HepG2 (cell line): ENCODE results near the gene ZNF530. TPM values are rescaled to one million over a fixed set of nuclear protein-coding genes. Genes with fewer than 3 reads are reported as not detected.

Source experiments
- ATAC-seq: fragments of 200-7000 bp; cut with Tn5 transposase; 3 replicates; pipeline ENCODE4 v1.9.1; 2020; ENCODE audit warnings: mild to moderate bottlenecking, moderate library complexity
- BruUV-seq: library from RNA; stranded (reverse); fragments of 400-500 nt; replicated peaks from 2 replicates; lab custom pipeline; 2021; lab: Mats Ljungman, UMichigan
- CTCF ChIA-PET: fragments of 300-600 bp; formaldehyde crosslinking; extraction: SDS; loops from one replicate; lab custom pipeline; 2021; ENCODE audit warnings: low total read pairs, inconsistent platforms, low intra/inter-chr PET ratio; lab: Yijun Ruan, JAX
- POLR2A ChIA-PET: fragments of 350-600 bp; sonication (Branson Sonifier 250); formaldehyde crosslinking; loops from one replicate; lab custom pipeline; 2020; ENCODE audit warnings: antibody characterized with exemption, inconsistent platforms; lab: Yijun Ruan, JAX
- DNase-seq: peaks from one replicate; pipeline ENCODE4 v3.0.0-alpha.2; 2015; ENCODE audit warnings: low spot score
- FAIRE-seq: peaks from 3 replicates; lab custom pipeline; 2011; peaks lifted over from hg19 to GRCh38; lab: Jason Lieb, UNC
- H2AFZ ChIP-seq: one replicate; pipeline ENCODE4 v1.6.1; 2011; ENCODE audit warnings: low read length, inconsistent platforms
- H3K27ac ChIP-seq: fragments of 300-600 bp; 3 replicates; pipeline ENCODE4 v1.8.0; 2011; ENCODE audit warnings: mixed run types, mild to moderate bottlenecking, mixed read lengths, low read length, inconsistent platforms; ENCODE audit not compliant: insufficient read depth; ENCODE audit errors: extremely low read length
- H3K27me3 ChIP-seq, 2 experiments: fragments of 200-600 bp in 1 of 2; 2 replicates in 1 of 2; 3 replicates in 1 of 2; pipeline versions ENCODE4 v1.6.0 to v1.8.0; 2011; ENCODE audit warnings: low read length in 2 of 2, mild to moderate bottlenecking in 2 of 2, moderate library complexity in 2 of 2, inconsistent platforms in 1 of 2; ENCODE audit not compliant: insufficient read depth in 2 of 2, control insufficient read depth in 1 of 2
- H3K36me3 ChIP-seq, 2 experiments: fragments of 200-600 bp in 1 of 2; replicated peaks in 1 of 2; 2 replicates in 1 of 2; 3 replicates in 1 of 2; pipeline versions ENCODE4 v1.5.1 to v1.8.0; 2011; ENCODE audit warnings: low read length in 2 of 2, inconsistent platforms in 1 of 2; ENCODE audit not compliant: insufficient read depth in 2 of 2, control insufficient read depth in 1 of 2
- H3K4me1 ChIP-seq: 2 replicates; pipeline ENCODE4 v1.5.1; 2012; ENCODE audit warnings: low read length, inconsistent platforms; ENCODE audit not compliant: insufficient read depth
- H3K4me2 ChIP-seq: 2 replicates; pipeline ENCODE4 v1.6.0; 2011; ENCODE audit warnings: low read depth, low read length, inconsistent platforms
- H3K4me3 ChIP-seq, 3 experiments: fragments of 200-600 bp in 1 of 3; sonication (generic), shearing (Covaris generic) in 1 of 3; replicated peaks in 1 of 3; 2 replicates each; pipeline ENCODE4 v1.5.1; 2011 to 2016; ENCODE audit warnings: low read length in 3 of 3, inconsistent platforms in 2 of 3, low read depth in 2 of 3, mild to moderate bottlenecking in 2 of 3, control low read depth in 1 of 3, mixed read lengths in 1 of 3; ENCODE audit not compliant: insufficient read depth in 1 of 3
- H3K79me2 ChIP-seq: one replicate; pipeline ENCODE4 v1.6.1; 2011; ENCODE audit warnings: low read length, inconsistent platforms; ENCODE audit not compliant: insufficient read depth
- H3K9ac ChIP-seq: 2 replicates; pipeline ENCODE4 v1.6.0; 2011; ENCODE audit warnings: mild to moderate bottlenecking, low read depth, low read length, inconsistent platforms; ENCODE audit not compliant: insufficient read depth
- H3K9me3 ChIP-seq: 2 replicates; pipeline ENCODE4 v1.5.1; 2012; ENCODE audit warnings: mild to moderate bottlenecking, low read length
- H4K20me1 ChIP-seq: 2 replicates; pipeline ENCODE4 v1.6.0; 2011; ENCODE audit warnings: inconsistent platforms, mild to moderate bottlenecking, low read length, moderate library complexity; ENCODE audit not compliant: insufficient read depth
- CBX1 ChIP-seq: IDR thresholded peaks from one replicate; pipeline ENCODE4 v1.6.1; 2016; ENCODE audit warnings: antibody characterized with exemption, low read depth
- CHCHD3 ChIP-seq: sonication (generic); formaldehyde crosslinking; IDR thresholded peaks from 2 replicates; pipeline ENCODE4 v1.8.0; 2022; ENCODE audit warnings: mild to moderate bottlenecking, missing genetic modification reagents, moderate library complexity
- DR1 ChIP-seq: sonication (generic); formaldehyde crosslinking; IDR thresholded peaks from 2 replicates; pipeline ENCODE4 v1.8.0; 2021; ENCODE audit warnings: mild to moderate bottlenecking, missing genetic modification reagents, inconsistent platforms
- FIP1L1 ChIP-seq: fragments of 200-400 bp; formaldehyde crosslinking; IDR thresholded peaks from 2 replicates; pipeline ENCODE4 v1.6.1; 2018; ENCODE audit warnings: low read depth, mild to moderate bottlenecking, low read length, moderate library complexity, borderline replicate concordance; ENCODE audit not compliant: insufficient read depth
- KDM3A ChIP-seq: IDR thresholded peaks from 2 replicates; pipeline ENCODE4 v1.6.1; 2018; ENCODE audit warnings: low read depth, missing compliant biosample characterization
- MAFF ChIP-seq: IDR thresholded peaks from 2 replicates; pipeline ENCODE4 v1.6.1; 2011; ENCODE audit warnings: low read depth, low read length, improper control_type of control experiment
- MYNN ChIP-seq: sonication (generic); formaldehyde crosslinking; IDR thresholded peaks from 2 replicates; pipeline ENCODE4 v1.4.0; 2020; ENCODE audit warnings: mild to moderate bottlenecking, low read depth, missing genetic modification reagents
- PLSCR1 ChIP-seq: sonication (generic); formaldehyde crosslinking; IDR thresholded peaks from 2 replicates; pipeline ENCODE4 v1.5.0; 2020; ENCODE audit warnings: missing genetic modification reagents, mild to moderate bottlenecking, borderline replicate concordance
- PRDM15 ChIP-seq: sonication (generic); formaldehyde crosslinking; IDR thresholded peaks from 2 replicates; pipeline ENCODE4 v1.4.0; 2020; ENCODE audit warnings: missing genetic modification reagents
- SMC3 ChIP-seq: IDR thresholded peaks from 2 replicates; pipeline ENCODE4 v1.6.1; 2011; ENCODE audit warnings: low read length, improper control_type of control experiment
- SRSF9 ChIP-seq: fragments of 200-400 bp; formaldehyde crosslinking; IDR thresholded peaks from 2 replicates; pipeline ENCODE4 v1.6.1; 2018; ENCODE audit warnings: borderline replicate concordance, mild to moderate bottlenecking, low read depth, low read length; ENCODE audit not compliant: insufficient read depth, poor library complexity, severe bottlenecking
- TCF7L2 ChIP-seq: IDR thresholded peaks from 2 replicates; pipeline ENCODE4 v1.6.1; 2011; ENCODE audit warnings: mild to moderate bottlenecking, low read depth, low read length, moderate library complexity
- ZBTB37 ChIP-seq: sonication (generic); formaldehyde crosslinking; IDR thresholded peaks from 2 replicates; pipeline ENCODE4 v1.4.0; 2020; ENCODE audit warnings: mild to moderate bottlenecking, missing genetic modification reagents
- ZNF251 ChIP-seq: sonication (generic); formaldehyde crosslinking; IDR thresholded peaks from 2 replicates; pipeline ENCODE4 v1.9.0; 2021; ENCODE audit warnings: mild to moderate bottlenecking, missing genetic modification reagents
- ZNF253 ChIP-seq: sonication (generic); formaldehyde crosslinking; IDR thresholded peaks from 2 replicates; pipeline ENCODE4 v1.8.0; 2022; ENCODE audit warnings: mild to moderate bottlenecking, missing genetic modification reagents, borderline replicate concordance
- ZNF580 ChIP-seq: IDR thresholded peaks from 2 replicates; pipeline ENCODE4 v1.6.1; 2016; ENCODE audit warnings: low read depth, borderline replicate concordance
- ZSCAN30 ChIP-seq: sonication (generic); formaldehyde crosslinking; IDR thresholded peaks from 2 replicates; pipeline ENCODE4 v1.5.0; 2020; ENCODE audit warnings: mild to moderate bottlenecking, missing genetic modification reagents
- WGBS: methylation state at CpG from one replicate; pipeline ENCODE4 v1.1.6; 2017; ENCODE audit warnings: low lambda C conversion rate; 5-methylcytosine and 5-hydroxymethylcytosine counted together
- in situ Hi-C: cut with HindIII; loops from 2 replicates; pipeline ENCODE4 v1.10.0; 2017; ENCODE audit warnings: low pct_unique_long_range_greater_than_20kb; ENCODE audit not compliant: extremely low pct_ligation_motif_present
- intact Hi-C: fragments of 100-400 bp; cut with micrococcal nuclease; formaldehyde crosslinking; loops from one replicate; pipeline ENCODE4 v1.10.0; 2022; ENCODE audit not compliant: unreplicated experiment
- polyA plus RNA-seq, 8 experiments: library from polyadenylated mRNA; depleted of rRNA in 3 of 8; stranded (reverse) in 7 of 8; unstranded in 1 of 8; fragments of >200 nt; fragmentation: Illumina TruSeq in 4 of 8; extraction: Trizol in 4 of 8; gene quantifications; 2 replicates each; pipeline versions ENCODE4 v1.2.1 to v1.2.3, GENCODE V29; 2011 to 2016; ENCODE audit warnings: low read depth in 4 of 8, missing spikeins in 1 of 8, mixed read lengths in 1 of 8; ENCODE audit not compliant: insufficient read depth in 1 of 8
- total RNA-seq, 5 experiments: library from RNA; depleted of rRNA; stranded (reverse); fragments of >200 nt; fragmentation: Illumina TruSeq; extraction: Trizol; gene quantifications; 2 replicates each; pipeline ENCODE4 v1.2.3, GENCODE V29; 2016; ENCODE audit warnings: low read depth in 1 of 5

Gene ZNF530
- total and polyA plus RNA-seq, 2 of the 13 experiments (the other 11 are each of a cell fraction or from before 2014, with no cell fraction given) = 1.1 to 7.8 TPM

- no peaks in the 10 kb centered on the region for H3K36me3 ChIP-seq
- H3K9ac ChIP-seq = peak overlapping the region; percentile 71
- peak overlapping the region; percentile 78 for H3K4me2 ChIP-seq
- H3K4me1 ChIP-seq = peaks cover 43% of the 10 kb centered on the region
- no peaks in the 10 kb centered on the region for H4K20me1 ChIP-seq
- FAIRE-seq (peak; percentile 4), DNase-seq (no peak), ATAC-seq (peak; percentile 75)
- no peaks in the 10 kb centered on the region for H3K27me3 ChIP-seq
- CTCF ChIA-PET = no interaction called here
- H3K4me3 ChIP-seq = peak overlapping the region; percentile 52 to 69 (median 61)
- 6% methylated on average over 6 of the region's 6 CpGs for WGBS
- peak overlapping the region; percentile 92 for H2AFZ ChIP-seq
- no peaks in the 10 kb centered on the region for H3K79me2 ChIP-seq
- peak overlapping the region; percentile 65 for H3K27ac ChIP-seq
- POLR2A ChIA-PET = interaction anchor here (1.0 to 2.4 kb wide), 3 partner anchors 13 to 30 kb away, joined by 9 to 19 read pairs (median 11); partner anchors contain the start of genes ZNF211 and ZNF551
- in situ Hi-C loops = no loop called here
- TSS peak; percentile 73 for BruUV-seq
- intact Hi-C loops = no loop called here
- H3K9me3 ChIP-seq = 0 out of 2 replicates have a peak, but pooled peaks cover 8% of the 10 kb centered on the region
- TF ChIP-seq MAFF = no peak
- TF ChIP-seq FIP1L1 = no peak
- no peak for TF ChIP-seq TCF7L2
- 0 out of 2 replicates have a peak, but pooled peaks have one; percentile 24 for TF ChIP-seq ZSCAN30 (CRISPR knock-in tag)
- TF ChIP-seq SRSF9 = no peak
- TF ChIP-seq CBX1 = no peak
- TF ChIP-seq SMC3 = 0 out of 2 replicates have a peak, but pooled peaks have one; percentile 3
- TF ChIP-seq KDM3A (CRISPR knock-in tag) = no peak
- TF ChIP-seq CHCHD3 (CRISPR knock-in tag) = no peak
- no peak for TF ChIP-seq DR1 (CRISPR knock-in tag)
- TF ChIP-seq PRDM15 (CRISPR knock-in tag) = no peak
- no peak for TF ChIP-seq ZNF580 (CRISPR knock-in tag)
- no peak for TF ChIP-seq ZBTB37
- TF ChIP-seq ZNF253 (CRISPR knock-in tag) = no peak
- TF ChIP-seq MYNN (CRISPR knock-in tag) = no peak
- no peak for TF ChIP-seq ZNF251 (CRISPR knock-in tag)
- no peak for TF ChIP-seq PLSCR1 (CRISPR knock-in tag)
Observed at GRCh38 chr19:57651654-57651996, 51.9 kb downstream of the ZNF530 start.
